ENCODE results near the gene USP4. TPM values are rescaled to one million over a fixed set of nuclear protein-coding genes. Genes with fewer than 3 reads are reported as not detected.

USP4 gene
- total RNA-seq, 2 experiments from 2014 or later: 78.0 to 92.4 TPM

Small RNA genes within 50 kb of the gene (microRNA-seq; reads per million reads assigned to microRNA genes)
- not detected for gene MIR4271 (ENCODE audit: borderline microRNAs expressed)

Other genes with a start within 250 kb of the USP4 start
- gene QRICH1, start 246.0 kb downstream of the USP4 start, total RNA-seq: 100 to 1,000 TPM; 232 to 246 TPM
- gene QARS1, start 235.3 kb downstream of the USP4 start, total RNA-seq: 100 to 1,000 TPM; 307 to 343 TPM
- 10 to 100 TPM; 88.6 to 90.5 TPM for gene USP19, start 219.2 kb downstream of the USP4 start, total RNA-seq
- gene LAMB2, start 207.0 kb downstream of the USP4 start, total RNA-seq: not detected
- 10 to 100 TPM; 15.6 to 15.9 TPM for gene CCDC71, start 173.7 kb downstream of the USP4 start, total RNA-seq
- 1 to 10 TPM; 1.1 to 1.6 TPM for gene KLHDC8B, start 168.5 kb downstream of the USP4 start, total RNA-seq
- 1 to 10 TPM; 7.1 to 7.3 TPM for gene C3orf62, start 62.8 kb downstream of the USP4 start, total RNA-seq
- gene GPX1, start 18.3 kb upstream of the USP4 start, total RNA-seq: 10 to 100 TPM; 24.4 to 27.8 TPM
- 100 to 1,000 TPM; 271 to 294 TPM for gene RHOA, start 71.9 kb upstream of the USP4 start, total RNA-seq
- 10 to 100 TPM; 19.8 to 21.1 TPM for gene TCTA, start 72.4 kb upstream of the USP4 start, total RNA-seq
- 1 to 10 TPM; 8.4 to 9.4 TPM for gene AMT, start 82.4 kb upstream of the USP4 start, total RNA-seq
- gene NICN1, start 89.3 kb upstream of the USP4 start, total RNA-seq: 10 to 100 TPM; 13.9 to 18.6 TPM
- 10 to 100 TPM; 17.0 to 19.9 TPM for gene DAG1, start 130.2 kb upstream of the USP4 start, total RNA-seq
- under 1 TPM; 0.17 to 0.35 TPM for gene BSN, start 214.4 kb upstream of the USP4 start, total RNA-seq